GM18873 (cell line): ENCODE results near the gene CUL1.
"Not testable (repeated sequence)": the region's sequence is repeated elsewhere in the genome, so short reads cannot be mapped to it uniquely, and the experiment has no call there.

ENCODE experiments used
- ATAC-seq: cut with Tn5 transposase; IDR thresholded peaks from one replicate; pipeline ENCODE4 v1.9.1; 2021; ENCODE audit warnings: mild to moderate bottlenecking, moderate library complexity, moderate number of reproducible peaks; ENCODE audit not compliant: unreplicated experiment, low FRiP score

The CUL1 gene

GRCh38 chr7:148696787-148697186, 1.9 kb upstream of the CUL1 start:
- no peak for ATAC-seq

- ATAC-seq = no peak
Measured at GRCh38 chr7:148697256-148698006, 1.3 kb upstream of the CUL1 start.

GRCh38 chr7:148698007-148698396, 701 bp upstream of the CUL1 start:
- peak; percentile 3 for ATAC-seq

- ATAC-seq = peak; percentile 42
Measured at GRCh38 chr7:148699024-148699781, 500 bp downstream of the CUL1 start.

GRCh38 chr7:148699782-148700629, 1.3 kb downstream of the CUL1 start:
- no peak for ATAC-seq

- no peak for ATAC-seq
Measured at GRCh38 chr7:148700661-148701064, 2.0 kb downstream of the CUL1 start.

GRCh38 chr7:148701414-148701813, 2.7 kb downstream of the CUL1 start:
- ATAC-seq = no peak

DNA sequence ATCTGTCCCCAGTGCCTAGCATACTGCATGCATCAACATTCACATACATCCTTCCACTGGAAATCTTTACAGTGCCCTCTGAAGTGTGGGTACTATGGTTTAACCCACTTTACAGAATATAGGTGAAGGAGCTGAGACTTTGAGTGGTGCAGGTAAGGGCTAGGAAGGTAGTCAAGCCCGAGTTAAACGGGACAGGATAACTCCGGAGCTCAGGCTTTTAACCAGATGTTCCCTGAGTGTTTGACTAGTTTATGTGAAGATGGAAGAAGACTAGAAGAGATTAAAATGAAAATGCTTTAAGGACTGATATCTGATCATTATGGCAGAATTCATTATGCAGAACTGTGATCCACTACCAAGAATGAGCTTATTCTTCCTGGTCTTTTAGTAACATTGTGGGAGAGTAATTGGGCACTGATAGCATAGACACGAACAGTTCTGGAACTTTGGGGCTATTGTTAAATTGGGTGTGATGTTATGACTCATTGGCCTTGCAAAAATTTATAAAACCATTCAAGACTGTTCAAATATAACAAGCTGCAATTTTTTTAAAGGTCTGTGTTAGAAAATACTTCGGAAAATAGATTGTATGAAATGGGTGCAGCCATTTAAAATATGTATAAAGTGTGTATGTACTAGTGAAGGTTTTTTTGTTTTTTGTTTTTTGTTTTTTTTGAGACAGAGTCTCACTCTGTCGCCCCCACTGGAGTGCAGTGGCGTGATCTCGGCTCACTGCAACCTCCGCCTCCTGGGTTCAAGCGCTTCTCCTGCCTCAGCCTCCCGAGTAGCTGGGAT, 4.4 kb downstream of the CUL1 start:
- ATAC-seq = no peak

DNA sequence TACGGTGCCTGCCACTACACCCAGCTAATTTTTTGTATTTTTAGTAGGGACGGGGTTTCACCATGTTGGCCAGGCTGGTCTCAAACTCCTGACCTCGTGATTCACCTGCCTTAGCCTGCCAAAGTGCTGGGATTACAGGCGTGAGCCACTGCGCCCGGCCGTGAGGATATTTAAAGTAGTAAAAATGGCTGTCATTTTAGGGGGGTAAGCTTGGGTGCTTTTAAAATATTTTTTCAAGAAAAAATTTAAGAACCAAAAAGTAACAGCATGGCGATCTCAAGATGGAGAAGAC, 4.9 kb downstream of the CUL1 start:
- not testable (repeated sequence) for ATAC-seq

GRCh38 chr7:148704189-148704588, 5.5 kb downstream of the CUL1 start:
- no peak for ATAC-seq

DNA sequence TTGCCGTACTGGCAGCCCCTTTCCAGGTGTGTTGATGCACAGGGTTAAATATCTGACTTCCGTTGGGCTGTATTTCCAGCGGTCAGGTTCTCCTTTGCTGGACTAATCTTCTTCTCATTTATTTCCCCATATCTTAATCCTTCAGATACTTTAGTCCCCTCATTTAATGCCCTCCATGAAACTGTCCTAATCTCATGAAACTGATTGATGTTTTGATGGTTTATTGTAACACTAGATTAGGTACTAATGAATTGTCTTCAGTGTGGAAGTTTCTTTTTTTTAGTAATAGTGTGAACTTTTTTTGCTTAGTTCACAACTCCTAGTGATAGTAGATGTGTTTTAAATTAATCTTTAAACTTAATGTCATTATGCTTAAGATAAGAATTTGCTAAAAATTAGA, 6.3 kb downstream of the CUL1 start:
- no peak for ATAC-seq

DNA sequence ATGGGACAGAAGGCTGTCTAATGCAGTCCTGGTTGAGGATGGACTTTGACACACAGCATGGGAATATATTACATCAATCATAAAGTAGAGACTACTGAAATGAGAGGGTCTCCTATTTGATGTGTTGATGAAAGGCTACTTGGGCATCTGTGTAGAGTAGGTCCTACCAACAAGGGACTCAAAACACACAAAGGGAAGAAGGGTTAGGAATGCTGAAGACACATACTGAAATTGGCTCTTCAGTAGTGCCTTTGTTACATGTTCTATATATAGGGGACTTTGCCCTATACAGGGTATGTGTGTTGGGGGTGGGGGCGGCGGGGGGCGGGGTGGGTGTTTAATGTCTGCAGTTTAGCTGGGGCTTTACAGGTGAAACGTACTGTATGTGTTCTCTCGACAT, 7.7 kb downstream of the CUL1 start:
- ATAC-seq = no peak

- ATAC-seq = no peak
Measured at GRCh38 chr7:148708026-148708885, 9.6 kb downstream of the CUL1 start.

- ATAC-seq = no peak
Measured at GRCh38 chr7:148709014-148709413, 10.3 kb downstream of the CUL1 start.

DNA sequence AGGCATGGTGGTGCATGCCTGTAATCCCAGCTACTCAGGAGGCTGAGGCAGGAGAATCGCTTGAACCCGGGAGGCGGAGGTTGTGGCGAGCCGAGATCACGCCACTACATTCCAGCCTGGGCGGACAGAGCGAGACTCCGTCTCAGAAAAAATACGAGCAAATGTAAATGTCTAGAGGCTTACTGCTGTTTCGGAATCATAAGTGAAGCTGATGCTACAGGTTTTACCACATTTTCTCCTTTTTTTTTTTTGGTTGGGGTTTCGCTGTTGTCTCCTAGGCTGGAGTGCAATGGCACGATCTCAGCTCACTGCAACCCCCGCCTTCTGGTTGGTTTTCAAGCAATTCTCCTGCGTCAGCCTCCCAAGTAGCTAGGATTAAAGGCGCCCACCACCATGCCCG, 11.7 kb downstream of the CUL1 start:
- not testable (repeated sequence) for ATAC-seq

- ATAC-seq = no peak
Measured at GRCh38 chr7:148711191-148712102, 12.7 kb downstream of the CUL1 start.

- no peak for ATAC-seq
Measured at GRCh38 chr7:148712678-148713329, 14.1 kb downstream of the CUL1 start.

- ATAC-seq = no peak
Measured at GRCh38 chr7:148714498-148714897, 15.8 kb downstream of the CUL1 start.
